ENCODE results near the gene HAO2. TPM values are rescaled to one million over a fixed set of nuclear protein-coding genes. Genes with fewer than 3 reads are reported as not detected.

HAO2 gene
- total RNA-seq (2022; extraction: Qiagen RNA extraction) = 0.05 TPM in 1 of 5 replicates, not detected in the others

DNA sequence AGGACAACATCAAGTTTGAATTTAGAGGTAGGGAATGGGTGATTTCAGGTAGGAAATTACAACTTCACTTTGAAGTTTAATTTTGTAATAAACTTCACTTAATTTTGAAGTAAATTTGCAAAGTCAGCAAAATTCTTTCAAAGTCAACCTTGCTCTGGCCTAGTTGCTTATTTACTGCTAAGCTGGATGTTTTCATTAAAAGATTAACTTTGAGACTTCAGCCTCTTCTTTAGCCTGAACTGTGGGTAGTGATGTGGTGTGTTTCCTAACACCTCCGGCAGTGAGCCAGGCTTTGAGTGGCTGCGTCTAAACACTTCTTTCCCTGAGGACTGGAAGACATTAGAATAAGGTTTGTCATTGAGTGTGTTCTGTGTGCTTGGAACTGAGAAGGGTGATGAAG, at the start of gene HAO2:
HAO2 (plus strand) TSS at position 232 of the 400 bp plus-strand sequence. CDS start 12,301 bp downstream, outside the sequence.

GRCh38 chr1:119414950-119415349, 46.4 kb downstream of the HAO2 start, which contains the start of gene HSD3B2:
Gene HSD3B2 (plus strand): TSS chr1:119415150. CDS start chr1:119415420, 270 bp downstream.

Other genes starting within 250 kb of the HAO2 start
- gene WARS2, start 228.1 kb upstream of the HAO2 start, total RNA-seq (2022; extraction: Qiagen RNA extraction) = 4.8 to 6.3 TPM (median 5.6 TPM) in 5 replicates
- gene HSD3B2, start 46.4 kb downstream of the HAO2 start, total RNA-seq (2022; extraction: Qiagen RNA extraction) = not detected in 5 replicates
- not detected in 5 replicates for gene HSD3B1, start 138.4 kb downstream of the HAO2 start, total RNA-seq (2022; extraction: Qiagen RNA extraction)

Data from A549 treated with Hydrocortisone at 1 μM for 4 hours (cell line).